ENCODE results near the gene CCL22. TPM values are rescaled to one million over a fixed set of nuclear protein-coding genes. Genes with fewer than 3 reads are reported as not detected.

Gene CCL22
- total RNA-seq, 2 experiments from 2014 or later, result not detected

DNA sequence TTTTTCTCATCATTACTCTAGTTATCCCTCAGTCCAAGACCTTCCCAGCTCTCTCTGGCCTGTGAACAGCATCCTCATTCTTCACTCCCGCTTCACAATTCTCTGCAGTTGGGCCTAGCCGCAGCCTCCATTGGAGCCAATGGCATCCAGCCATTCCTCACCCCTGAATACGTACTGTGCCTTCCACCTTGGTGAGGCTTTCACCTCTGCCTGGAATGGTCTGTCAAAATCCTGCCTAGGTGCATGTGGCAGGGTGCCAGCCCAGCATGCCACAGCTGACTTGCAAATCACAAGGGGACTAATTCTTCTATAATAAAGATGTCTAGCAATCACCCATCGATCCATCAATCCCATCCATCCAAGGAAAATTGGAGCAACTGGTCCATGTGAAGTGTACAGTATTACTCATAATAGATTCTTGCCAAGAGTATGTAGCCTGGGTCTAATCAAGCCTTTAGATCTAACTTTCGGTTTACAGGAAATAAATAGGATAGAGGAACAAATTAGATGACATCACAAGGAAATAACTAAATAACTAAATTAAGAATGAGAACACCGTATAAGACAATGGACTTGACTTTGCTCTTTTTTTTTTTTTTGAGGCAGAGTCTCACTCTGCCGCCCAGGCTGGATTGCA is 8.7 kb downstream of the CCL22 start:
- CTCF ChIA-PET, result no interaction called here

DNA sequence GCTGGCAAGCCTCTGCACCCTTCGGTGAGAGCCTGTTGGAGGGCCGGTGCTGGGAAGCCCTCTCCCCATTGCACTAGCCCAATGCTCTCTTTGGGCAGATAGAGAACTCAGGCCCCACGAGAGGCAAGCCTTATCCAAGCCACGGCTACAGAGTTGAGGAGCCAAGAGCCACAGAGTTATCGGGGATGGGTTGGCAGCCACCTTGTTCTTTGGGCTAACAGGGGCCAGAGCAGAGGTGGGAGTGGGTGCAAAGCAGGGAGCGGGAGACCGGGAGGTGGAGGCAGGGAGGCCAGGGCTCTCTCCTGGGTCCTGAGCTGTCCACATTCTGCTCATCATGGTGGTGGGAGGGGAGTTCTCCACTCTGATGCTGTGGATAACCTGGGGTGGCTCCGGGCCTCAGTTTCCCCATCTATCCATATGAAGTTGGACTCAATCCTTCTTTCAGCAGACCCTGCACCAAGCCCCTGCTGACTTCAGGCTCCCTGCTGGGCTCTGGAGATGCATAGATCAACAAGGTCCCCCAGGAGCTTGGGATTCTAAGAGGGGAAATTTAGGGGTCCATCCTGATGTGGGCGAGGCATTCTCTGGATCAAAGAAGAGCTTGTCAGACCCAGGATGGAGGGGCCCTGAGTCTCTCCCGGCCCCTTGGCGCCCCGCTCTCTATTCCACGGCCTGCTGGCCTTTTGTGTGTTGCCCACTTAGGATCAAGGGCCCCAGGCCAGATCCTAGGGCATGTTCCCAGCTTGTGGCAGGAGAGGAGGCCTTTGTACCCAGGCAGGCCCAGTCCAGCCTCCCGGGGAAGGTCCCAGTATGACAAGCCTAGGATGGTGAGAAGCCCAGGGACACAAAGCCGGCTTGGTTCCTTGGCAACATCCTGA is 13.2 kb downstream of the CCL22 start:
- Mint-ChIP-seq H3K27me3 (peaks cover 5% of the 10 kb centered on the region), H3K27ac (no peak overlapping the region), H3K4me3 (no peak overlapping the region), H3K9me3 (no peaks in the 10 kb centered on the region), H3K36me3 (ENCODE audit: low read depth) (no peaks in the 10 kb centered on the region), H3K4me1 (ENCODE audit: low read depth) (no peaks in the 10 kb centered on the region)
- TF ChIP-seq, protein P1, sequence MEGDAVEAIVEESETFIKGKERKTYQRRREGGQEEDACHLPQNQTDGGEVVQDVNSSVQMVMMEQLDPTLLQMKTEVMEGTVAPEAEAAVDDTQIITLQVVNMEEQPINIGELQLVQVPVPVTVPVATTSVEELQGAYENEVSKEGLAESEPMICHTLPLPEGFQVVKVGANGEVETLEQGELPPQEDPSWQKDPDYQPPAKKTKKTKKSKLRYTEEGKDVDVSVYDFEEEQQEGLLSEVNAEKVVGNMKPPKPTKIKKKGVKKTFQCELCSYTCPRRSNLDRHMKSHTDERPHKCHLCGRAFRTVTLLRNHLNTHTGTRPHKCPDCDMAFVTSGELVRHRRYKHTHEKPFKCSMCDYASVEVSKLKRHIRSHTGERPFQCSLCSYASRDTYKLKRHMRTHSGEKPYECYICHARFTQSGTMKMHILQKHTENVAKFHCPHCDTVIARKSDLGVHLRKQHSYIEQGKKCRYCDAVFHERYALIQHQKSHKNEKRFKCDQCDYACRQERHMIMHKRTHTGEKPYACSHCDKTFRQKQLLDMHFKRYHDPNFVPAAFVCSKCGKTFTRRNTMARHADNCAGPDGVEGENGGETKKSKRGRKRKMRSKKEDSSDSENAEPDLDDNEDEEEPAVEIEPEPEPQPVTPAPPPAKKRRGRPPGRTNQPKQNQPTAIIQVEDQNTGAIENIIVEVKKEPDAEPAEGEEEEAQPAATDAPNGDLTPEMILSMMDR (IDR thresholded peaks at IDR 0.05), result no peak
- ChIA-PET POLR2A (no interaction called here), CTCF (no interaction called here)
- no peak for ATAC-seq (ENCODE audit: poor library complexity)
- no peak for DNase-seq
- intact Hi-C loops (cut with DNase I, micrococcal nuclease), result no loop called here
- Histone ChIP-seq H3K4me3 (ENCODE audit: low read length) (no peak overlapping the region), H3K9me3 (ENCODE audit: control insufficient read depth in 1 of 2, insufficient read depth in 1 of 2, low read length in 2 of 2) (no peaks in the 10 kb centered on the region), H3K27ac (ENCODE audit: low read depth in 1 of 2, low read length in 2 of 2) (no peak overlapping the region), H3K36me3 (ENCODE audit: insufficient read depth, low read length) (no peaks in the 10 kb centered on the region), H3K27me3 (ENCODE audit: control insufficient read depth in 1 of 2, insufficient read depth in 2 of 2, low read length in 2 of 2) (no peaks in the 10 kb centered on the region), H3K4me1 (ENCODE audit: insufficient read depth, low read length) (no peaks in the 10 kb centered on the region)

More for the DNA sequence above, 8.7 kb downstream of the CCL22 start:
- H3K27me3 ChIP-seq (ENCODE audit: control insufficient read depth in 1 of 2, insufficient read depth in 2 of 2, low read length in 2 of 2), result peaks cover 4 to 10% of the 10 kb centered on the region in 2 experiments
- no peak for DNase-seq
- POLR2A ChIA-PET, result no interaction called here
- no peaks in the 10 kb centered on the region for H3K36me3 ChIP-seq (ENCODE audit: insufficient read depth, low read length)
- intact Hi-C loops (cut with DNase I, micrococcal nuclease), result no loop called here
- Mint-ChIP-seq H3K4me3 (no peak overlapping the region), H3K4me1 (ENCODE audit: low read depth) (no peaks in the 10 kb centered on the region), H3K36me3 (ENCODE audit: low read depth) (no peaks in the 10 kb centered on the region), H3K9me3 (no peaks in the 10 kb centered on the region), H3K27me3 (peaks cover 11% of the 10 kb centered on the region), H3K27ac (no peak overlapping the region)
- H3K4me1 ChIP-seq (ENCODE audit: insufficient read depth, low read length), result no peaks in the 10 kb centered on the region
- H3K9me3 ChIP-seq (ENCODE audit: control insufficient read depth in 1 of 2, insufficient read depth in 1 of 2, low read length in 2 of 2), result no peaks in the 10 kb centered on the region
- TF ChIP-seq, protein P1 (IDR thresholded peaks at IDR 0.05), result no peak
- no peak overlapping the region for H3K4me3 ChIP-seq (ENCODE audit: low read length)
- H3K27ac ChIP-seq (ENCODE audit: low read depth in 1 of 2, low read length in 2 of 2), result no peak overlapping the region
- no peak for ATAC-seq (ENCODE audit: poor library complexity)

DNA sequence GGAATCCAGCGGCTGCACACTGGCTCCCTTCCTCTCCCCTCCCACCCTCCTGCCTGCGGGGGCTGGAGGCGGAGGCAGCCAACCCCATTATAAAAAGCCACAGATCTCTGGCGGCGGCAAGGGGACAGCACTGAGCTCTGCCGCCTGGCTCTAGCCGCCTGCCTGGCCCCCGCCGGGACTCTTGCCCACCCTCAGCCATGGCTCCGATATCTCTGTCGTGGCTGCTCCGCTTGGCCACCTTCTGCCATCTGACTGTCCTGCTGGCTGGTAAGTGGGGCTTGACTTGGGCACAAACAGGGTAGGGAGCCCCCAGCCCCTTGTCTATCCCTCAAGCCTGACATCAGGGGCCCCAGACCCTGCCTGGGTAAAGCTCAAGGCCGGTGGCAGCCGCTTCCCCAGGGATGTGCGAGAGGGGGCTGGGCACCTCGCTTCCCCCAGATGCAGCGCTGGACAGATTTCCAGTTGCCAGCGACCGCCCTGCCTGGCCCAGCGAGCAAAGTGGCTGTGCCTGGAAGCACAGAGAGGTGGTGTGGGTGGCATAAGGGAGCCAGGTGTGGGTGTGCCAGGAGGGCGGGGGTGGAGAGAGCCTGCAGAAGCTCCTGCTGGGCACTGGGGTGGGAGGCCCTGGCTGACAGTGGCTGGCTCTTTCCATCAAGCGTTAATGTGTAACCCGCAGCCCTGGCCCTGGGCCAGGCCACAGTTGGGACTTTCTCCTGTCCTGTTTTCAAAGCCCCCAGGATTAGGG is 14.0 kb downstream of the CCL22 start, which contains the start of gene CX3CL1:
TSS of gene CX3CL1 (plus strand) at position 119 of the 745 bp plus-strand sequence. CDS start at position 198, 79 bp downstream.
- H3K27ac ChIP-seq (ENCODE audit: low read depth in 1 of 2, low read length in 2 of 2), result no peak within 1 kb of the TSS
- POLR2A ChIA-PET, result no interaction called here
- CTCF ChIA-PET, result no interaction called here
- TF ChIP-seq, protein P1 (IDR thresholded peaks at IDR 0.05), result no peak
- DNase-seq (no peak), ATAC-seq (ENCODE audit: poor library complexity) (no peak)
- no peaks in the 10 kb centered on the region for H3K9me3 Mint-ChIP-seq
- H3K4me3 Mint-ChIP-seq, result no peak within 1 kb of the TSS
- no peaks in the 10 kb centered on the region for H3K36me3 ChIP-seq (ENCODE audit: insufficient read depth, low read length)
- no peaks in the 10 kb centered on the region for H3K4me1 Mint-ChIP-seq (ENCODE audit: low read depth)
- no peaks in the 10 kb centered on the region for H3K9me3 ChIP-seq (ENCODE audit: control insufficient read depth in 1 of 2, insufficient read depth in 1 of 2, low read length in 2 of 2)
- no peaks in the 10 kb centered on the region for H3K36me3 Mint-ChIP-seq (ENCODE audit: low read depth)
- no peaks in the 10 kb centered on the region for H3K27me3 ChIP-seq (ENCODE audit: control insufficient read depth in 1 of 2, insufficient read depth in 2 of 2, low read length in 2 of 2)
- H3K27ac Mint-ChIP-seq, result no peak within 1 kb of the TSS
- H3K27me3 Mint-ChIP-seq, result no peaks in the 10 kb centered on the region
- no peak within 1 kb of the TSS for H3K4me3 ChIP-seq (ENCODE audit: low read length)
- intact Hi-C loops (cut with DNase I, micrococcal nuclease), result no loop called here
- H3K4me1 ChIP-seq (ENCODE audit: insufficient read depth, low read length), result no peaks in the 10 kb centered on the region
